GM19328 (cell line): ENCODE results near the gene TENT4A.
"Not testable (repeated sequence)": the region's sequence is repeated elsewhere in the genome, so short reads cannot be mapped to it uniquely, and the experiment has no call there.

Experiments
- ATAC-seq: cut with Tn5 transposase; IDR thresholded peaks from one replicate; pipeline ENCODE4 v1.9.1; 2021; ENCODE audit warnings: mild to moderate bottlenecking, moderate library complexity; ENCODE audit not compliant: unreplicated experiment

The TENT4A gene

GRCh38 chr5:6767481-6768063 lies 54.3 kb downstream of the TENT4A start:
- ATAC-seq = no peak

GRCh38 chr5:6768590-6769230 lies 55.5 kb downstream of the TENT4A start:
- no peak for ATAC-seq

GRCh38 chr5:6770826-6771607 lies 57.8 kb downstream of the TENT4A start:
- ATAC-seq = no peak

GRCh38 chr5:6772886-6773285 lies 59.7 kb downstream of the TENT4A start:
- no peak for ATAC-seq

GRCh38 chr5:6773342-6774035 lies 60.3 kb downstream of the TENT4A start:
- ATAC-seq = no peak

- not testable (repeated sequence) for ATAC-seq
Measured at GRCh38 chr5:6774207-6774606, 61.0 kb downstream of the TENT4A start.

GRCh38 chr5:6774721-6775204 lies 61.5 kb downstream of the TENT4A start:
- ATAC-seq = no peak

- ATAC-seq = no peak
Measured at GRCh38 chr5:6775571-6775970, 62.3 kb downstream of the TENT4A start.

- no peak for ATAC-seq
Measured at GRCh38 chr5:6780802-6781391, 67.7 kb downstream of the TENT4A start.

- ATAC-seq = no peak
Measured at GRCh38 chr5:6781716-6782115, 68.5 kb downstream of the TENT4A start.

- no peak for ATAC-seq
Measured at GRCh38 chr5:6783787-6784186, 70.6 kb downstream of the TENT4A start.

- no peak for ATAC-seq
Measured at GRCh38 chr5:6784481-6784880, 71.2 kb downstream of the TENT4A start.

- no peak for ATAC-seq
Measured at GRCh38 chr5:6785161-6785860, 72.1 kb downstream of the TENT4A start.

GRCh38 chr5:6785861-6786180 lies 72.6 kb downstream of the TENT4A start:
- no peak for ATAC-seq

- no peak for ATAC-seq
Measured at GRCh38 chr5:6786786-6787495, 73.7 kb downstream of the TENT4A start.

- no peak for ATAC-seq
Measured at GRCh38 chr5:6787941-6788340, 74.7 kb downstream of the TENT4A start.

GRCh38 chr5:6788439-6788838 lies 75.2 kb downstream of the TENT4A start:
- no peak for ATAC-seq

GRCh38 chr5:6788956-6789649 lies 75.9 kb downstream of the TENT4A start:
- ATAC-seq = no peak

GRCh38 chr5:6790346-6790865 lies 77.2 kb downstream of the TENT4A start:
- no peak for ATAC-seq
